Suppressor macrophage (primary cell): ENCODE measurements around the gene UST.
"Not testable (repeated sequence)": the region's sequence is repeated elsewhere in the genome, so short reads cannot be mapped to it uniquely, and the experiment has no call there.

Source experiments
- DNase-seq, 4 experiments: peaks; one replicate each; pipeline ENCODE4 v3.0.0-alpha.2; 2020 to 2022

The UST gene

GRCh38 chr6:148980234-148980633 is 233.4 kb downstream of the UST start:
- DNase-seq = no peak

- no peak for DNase-seq
Observed at GRCh38 chr6:148981515-148981914, 234.7 kb downstream of the UST start.

- DNase-seq = no peak
Observed at GRCh38 chr6:148983101-148983761, 236.4 kb downstream of the UST start.

DNA sequence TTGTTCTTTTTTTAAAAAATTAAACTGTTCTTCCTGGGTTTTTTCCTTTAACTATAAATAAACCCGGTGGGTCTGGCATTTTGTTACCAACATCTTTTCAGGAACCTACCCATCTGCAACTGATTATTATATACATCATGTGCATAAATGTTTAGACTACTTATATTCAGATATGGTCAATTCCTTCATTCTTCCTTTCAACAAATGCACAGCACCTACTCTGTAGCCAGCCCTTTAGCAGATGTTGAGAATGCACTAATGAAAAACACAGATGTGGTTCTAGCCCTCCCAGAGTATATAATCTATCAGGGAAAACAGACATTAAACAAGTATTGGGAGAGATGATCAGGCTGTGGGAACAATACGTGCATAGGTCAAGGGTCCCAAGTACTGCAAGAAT is 237.1 kb downstream of the UST start:
- no peak for DNase-seq

- DNase-seq = no peak
Observed at GRCh38 chr6:148984531-148985056, 237.8 kb downstream of the UST start.

- DNase-seq = no peak
Observed at GRCh38 chr6:148985499-148985898, 238.7 kb downstream of the UST start.

- DNase-seq = no peak
Observed at GRCh38 chr6:148986608-148987007, 239.8 kb downstream of the UST start.

- DNase-seq = no peak
Observed at GRCh38 chr6:148987982-148988381, 241.2 kb downstream of the UST start.

DNA sequence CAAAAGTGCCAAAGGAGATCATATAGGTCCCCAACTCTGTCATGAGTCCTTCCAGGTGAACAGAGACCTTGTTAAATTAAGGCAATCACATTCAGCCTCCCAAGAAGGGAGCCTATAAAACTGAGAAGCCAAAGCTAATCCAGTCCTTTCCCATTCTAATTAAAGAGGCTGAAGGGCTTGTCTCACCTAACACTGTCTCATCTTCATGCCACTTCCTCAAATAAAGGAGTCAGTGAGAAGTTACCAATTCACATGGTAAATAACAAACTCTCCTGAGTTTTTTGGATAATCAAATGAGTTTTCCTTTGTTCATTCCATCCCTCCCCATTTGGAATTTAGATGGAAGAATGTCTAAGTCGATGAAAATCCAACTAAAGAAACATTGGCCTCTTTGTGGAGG is 242.8 kb downstream of the UST start:
- no peak for DNase-seq

DNA sequence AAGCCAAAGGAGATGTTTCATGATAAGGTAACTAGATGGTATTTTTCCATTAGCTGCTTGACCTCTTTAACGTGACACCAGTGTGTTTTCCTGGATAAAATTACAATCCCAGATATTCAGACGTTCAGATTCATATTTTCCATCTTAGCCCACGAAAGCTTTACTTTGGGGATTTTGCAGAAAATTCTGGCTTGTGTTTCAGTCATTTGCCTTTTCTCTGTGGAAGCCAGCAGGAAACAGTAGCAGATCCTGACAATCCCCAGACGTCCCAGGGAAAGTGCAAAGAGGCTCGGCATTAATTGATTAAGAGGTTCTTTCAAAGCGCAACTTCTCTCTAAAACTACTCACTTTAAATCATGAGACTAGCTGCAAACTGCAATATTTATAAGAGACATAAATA is 243.6 kb downstream of the UST start:
- DNase-seq = no peak

DNA sequence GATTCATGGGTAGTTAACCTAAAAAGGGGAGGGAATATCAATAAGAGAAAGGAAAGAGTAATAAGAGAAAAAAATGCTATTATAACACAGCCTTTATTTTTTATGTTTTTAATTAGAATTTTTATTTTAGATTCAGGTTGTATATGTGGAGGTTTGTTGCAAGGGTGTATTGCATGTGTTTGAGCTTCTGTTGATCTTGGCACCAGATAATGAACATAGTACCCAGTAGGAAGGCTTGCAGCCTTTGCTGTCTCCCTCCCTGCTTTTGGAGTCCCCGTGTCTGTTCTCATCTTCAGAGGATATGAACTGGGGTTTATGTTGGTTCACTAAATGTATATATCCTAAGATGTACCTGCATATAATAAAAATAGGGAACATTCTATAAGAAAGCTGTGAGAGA is 250.0 kb downstream of the UST start:
- DNase-seq = no peak

GRCh38 chr6:148997865-148998264 is 251.0 kb downstream of the UST start:
- DNase-seq = no peak

- no peak for DNase-seq
Observed at GRCh38 chr6:148998704-148999103, 251.9 kb downstream of the UST start.

DNA sequence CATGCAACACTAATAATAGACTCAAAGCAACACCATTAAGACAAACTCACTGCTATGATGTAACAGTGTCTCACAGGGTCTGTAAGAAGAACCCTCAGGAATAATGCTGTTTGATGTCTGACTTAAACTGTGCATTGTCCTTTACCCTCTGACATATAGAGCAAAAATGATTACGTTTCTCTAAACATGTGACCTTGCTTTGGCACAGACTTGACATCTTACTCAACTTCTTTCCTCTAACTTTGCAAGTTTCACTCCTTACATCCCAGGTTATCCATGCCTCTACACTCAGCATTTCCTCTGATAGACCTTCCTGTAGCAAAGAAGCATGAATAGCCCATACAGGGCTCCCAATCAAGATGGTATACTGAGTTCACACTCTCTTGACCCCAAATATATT is 252.7 kb downstream of the UST start:
- DNase-seq = peak in 1 of 4 experiments; percentile 35

GRCh38 chr6:148999929-149000468 is 253.2 kb downstream of the UST start:
- DNase-seq = peak; percentile 38 to 61 (median 47)

- no peak for DNase-seq
Observed at GRCh38 chr6:149001422-149001821, 254.6 kb downstream of the UST start.

GRCh38 chr6:149003560-149003959 is 256.7 kb downstream of the UST start:
- no peak for DNase-seq

DNA sequence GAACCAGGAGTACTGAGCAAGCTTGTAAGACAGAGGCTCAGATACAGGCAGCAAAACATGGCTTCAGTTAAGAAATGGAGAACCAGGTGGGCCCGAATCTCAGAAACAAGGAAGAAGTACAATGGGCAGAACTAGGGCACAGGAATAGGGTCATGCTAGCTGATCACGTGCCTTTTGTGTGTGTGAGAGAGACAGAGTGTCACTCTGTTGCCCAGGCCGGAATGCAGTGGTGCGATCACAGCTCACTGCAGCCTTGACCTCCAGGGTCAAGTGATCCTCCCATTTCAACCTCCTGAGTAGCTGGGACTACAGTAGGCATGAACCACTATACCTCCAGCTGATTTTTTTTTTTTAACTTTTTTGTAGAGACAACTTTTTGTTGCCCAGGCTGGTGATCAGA is 257.8 kb downstream of the UST start:
- DNase-seq = no peak

DNA sequence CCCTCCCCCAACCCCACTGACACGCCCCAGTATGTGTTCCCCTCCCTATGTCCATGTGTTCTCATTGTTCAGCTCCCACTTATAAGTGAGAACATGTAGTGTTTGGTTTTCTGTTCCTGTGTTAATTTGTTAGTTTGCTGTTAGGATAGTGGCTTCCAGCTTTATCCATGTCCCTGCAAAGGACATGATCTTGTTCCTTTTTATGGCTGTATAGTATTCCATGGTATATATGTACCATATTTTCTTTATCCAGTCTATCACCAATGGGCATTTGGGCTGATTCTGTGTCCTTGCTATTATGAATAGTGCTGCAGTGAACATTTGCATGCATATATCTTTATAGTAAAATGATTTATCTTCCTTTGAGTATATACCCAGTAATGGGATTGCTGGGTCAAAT is 259.4 kb downstream of the UST start:
- not testable (repeated sequence) for DNase-seq

DNA sequence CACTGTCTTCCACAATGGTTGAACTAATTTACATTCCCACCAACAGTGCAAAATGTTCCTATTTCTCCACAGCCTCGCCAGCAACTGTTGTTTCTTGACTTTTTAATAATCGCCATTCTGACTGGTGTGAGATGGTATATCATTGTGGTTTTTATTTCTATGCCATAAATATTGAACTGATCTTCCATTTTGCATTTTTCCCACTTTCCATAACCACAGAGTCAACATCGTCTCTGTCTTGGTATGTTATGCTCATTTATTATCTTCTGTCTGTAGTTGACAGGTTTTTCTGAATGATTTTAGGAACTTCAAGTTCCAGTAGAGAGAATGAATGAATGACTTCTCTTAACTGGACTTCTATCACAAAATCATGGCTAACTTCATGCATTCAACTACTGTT is 259.8 kb downstream of the UST start:
- no peak for DNase-seq

- no peak for DNase-seq
Observed at GRCh38 chr6:149007846-149008245, 261.0 kb downstream of the UST start.

GRCh38 chr6:149008741-149009140 is 261.9 kb downstream of the UST start:
- DNase-seq = no peak

DNA sequence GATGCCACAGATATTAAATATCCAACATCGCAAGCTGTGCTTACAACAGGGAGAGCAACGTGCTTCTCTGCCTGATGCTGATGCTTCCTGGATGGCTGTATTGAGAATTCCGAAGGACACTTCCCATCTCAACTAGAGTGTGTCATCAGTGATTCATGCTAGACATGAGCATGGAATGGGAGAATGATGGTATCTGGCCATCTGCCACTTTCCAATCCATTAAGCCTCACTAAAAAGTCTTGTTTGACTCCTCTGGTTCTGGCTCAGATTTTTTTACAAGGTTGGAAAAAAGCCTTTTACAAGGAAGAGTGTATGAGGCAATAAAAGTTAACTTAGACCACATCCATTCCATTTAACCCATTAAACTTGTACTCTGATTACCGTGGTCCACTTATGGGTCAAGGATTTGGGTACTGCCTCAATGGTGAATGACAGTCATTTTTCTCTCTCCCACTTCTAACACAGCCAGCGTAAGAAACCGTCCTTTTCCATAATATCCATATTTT is 265.3 kb downstream of the UST start:
- DNase-seq = no peak

GRCh38 chr6:149013586-149014344 is 266.9 kb downstream of the UST start:
- peak in 2 of 4 experiments; percentile 19 to 36 for DNase-seq
